MCF 10A (cell line): ENCODE results near the gene PLA2G4B. TPM values are rescaled to one million over a fixed set of nuclear protein-coding genes. Genes with fewer than 3 reads are reported as not detected.

ENCODE experiments used
- BruUV-seq: library from RNA; stranded (reverse); fragments of 400-500 nt; replicated peaks from 2 replicates; lab custom pipeline; 2021; lab: Mats Ljungman, UMichigan
- CTCF ChIA-PET: fragments of 300-600 bp; sonication (Branson Sonifier 250); formaldehyde crosslinking; extraction: SDS; loops from one replicate; lab custom pipeline; 2021; ENCODE audit warnings: antibody characterized with exemption, inconsistent platforms; lab: Yijun Ruan, JAX
- POLR2A ChIA-PET: fragments of 300-600, 350-650 bp; sonication (Branson Sonifier 250); formaldehyde crosslinking; extraction: SDS; loops from one replicate; lab custom pipeline; 2020; ENCODE audit warnings: antibody characterized with exemption, inconsistent platforms; lab: Yijun Ruan, JAX
- DNase-seq: peaks from one replicate; pipeline ENCODE4 v3.0.0-alpha.2; 2018; ENCODE audit not compliant: unreplicated experiment
- H3K27ac Mint-ChIP-seq: one replicate; pipeline ENCODE4 v1.8.0; 2022; ENCODE audit warnings: mild to moderate bottlenecking, low read depth, mixed read lengths; ENCODE audit not compliant: unreplicated experiment
- H3K27me3 Mint-ChIP-seq: one replicate; pipeline ENCODE4 v1.8.0; 2022; ENCODE audit warnings: mixed read lengths; ENCODE audit not compliant: insufficient read depth, unreplicated experiment
- H3K36me3 Mint-ChIP-seq: one replicate; pipeline ENCODE4 v1.8.0; 2022; ENCODE audit warnings: mild to moderate bottlenecking, moderate library complexity, mixed read lengths; ENCODE audit not compliant: insufficient read depth, unreplicated experiment
- H3K4me1 Mint-ChIP-seq: one replicate; pipeline ENCODE4 v1.8.0; 2022; ENCODE audit warnings: mixed read lengths; ENCODE audit not compliant: insufficient read depth, unreplicated experiment
- H3K4me3 Mint-ChIP-seq: one replicate; pipeline ENCODE4 v1.8.0; 2022; ENCODE audit warnings: mild to moderate bottlenecking, moderate library complexity, mixed read lengths; ENCODE audit not compliant: unreplicated experiment
- H3K9me3 Mint-ChIP-seq: one replicate; pipeline ENCODE4 v1.8.0; 2022; ENCODE audit warnings: mixed read lengths; ENCODE audit not compliant: unreplicated experiment
- CTCF ChIP-seq: fragments of 200-600 bp; IDR thresholded peaks from one replicate; pipeline ENCODE4 v1.8.0; 2022; ENCODE audit warnings: antibody characterized with exemption, mild to moderate bottlenecking; ENCODE audit not compliant: unreplicated experiment
- intact Hi-C: fragments of 100-400 bp; cut with micrococcal nuclease; formaldehyde crosslinking; loops from 2 replicates; pipeline ENCODE4 v1.14.1; 2022
- total RNA-seq: library from RNA; stranded (reverse); gene quantifications from 2 replicates; pipeline ENCODE4 v1.2.3, GENCODE V29; 2022

PLA2G4B gene
- total RNA-seq, 1 experiment from 2014 or later = 3.8 TPM

- CTCF ChIA-PET = interaction anchor here (0.8 to 1.4 kb wide), 2 partner anchors 80 to 231 kb away, joined by 4 read pairs; no protein-coding TSS in a partner anchor
- no peak for DNase-seq
- peaks cover 11% of the 10 kb centered on the region for H3K36me3 Mint-ChIP-seq
- no peak overlapping the region for H3K27ac Mint-ChIP-seq
- TF ChIP-seq CTCF = no peak
- H3K9me3 Mint-ChIP-seq = no peaks in the 10 kb centered on the region
- POLR2A ChIA-PET = interaction anchor here (0.6 to 1.5 kb wide), 5 partner anchors 12 to 80 kb away, joined by 3 to 5 read pairs (median 3); no protein-coding TSS in a partner anchor
- no peaks in the 10 kb centered on the region for H3K27me3 Mint-ChIP-seq
- no peak overlapping the region for H3K4me3 Mint-ChIP-seq
- no TSS peak for BruUV-seq
- H3K4me1 Mint-ChIP-seq = no peaks in the 10 kb centered on the region
- intact Hi-C loops = no loop called here
Observed at GRCh38 chr15:41852736-41853590, 14.3 kb downstream of the PLA2G4B start.

- BruUV-seq = no TSS peak
- no peaks in the 10 kb centered on the region for H3K9me3 Mint-ChIP-seq
- DNase-seq = no peak
- intact Hi-C loops = no loop called here
- H3K4me3 Mint-ChIP-seq = no peak overlapping the region
- TF ChIP-seq CTCF = no peak
- POLR2A ChIA-PET = no interaction called here
- no peaks in the 10 kb centered on the region for H3K4me1 Mint-ChIP-seq
- peaks cover 11% of the 10 kb centered on the region for H3K36me3 Mint-ChIP-seq
- CTCF ChIA-PET = no interaction called here
- no peak overlapping the region for H3K27ac Mint-ChIP-seq
- H3K27me3 Mint-ChIP-seq = no peaks in the 10 kb centered on the region
Observed at GRCh38 chr15:41853831-41854230, 15.2 kb downstream of the PLA2G4B start.

- peak; percentile 16 for DNase-seq
- H3K27me3 Mint-ChIP-seq = no peaks in the 10 kb centered on the region
- no peak overlapping the region for H3K27ac Mint-ChIP-seq
- no peaks in the 10 kb centered on the region for H3K9me3 Mint-ChIP-seq
- BruUV-seq = no TSS peak
- POLR2A ChIA-PET = no interaction called here
- intact Hi-C loops = no loop called here
- no peak for TF ChIP-seq CTCF
- H3K4me3 Mint-ChIP-seq = no peak overlapping the region
- H3K36me3 Mint-ChIP-seq = peaks cover 11% of the 10 kb centered on the region
- H3K4me1 Mint-ChIP-seq = no peaks in the 10 kb centered on the region
- CTCF ChIA-PET = interaction anchor here (1.2 kb wide), 1 partner anchor 80 kb away, joined by 5 read pairs; the partner anchor contains the start of gene MAPKBP1
Observed at GRCh38 chr15:41854443-41854842, 15.8 kb downstream of the PLA2G4B start.

- TF ChIP-seq CTCF = no peak
- CTCF ChIA-PET = interaction anchor here (1.2 kb wide), 1 partner anchor 81 kb away, joined by 5 read pairs; the partner anchor contains the start of gene MAPKBP1
- H3K36me3 Mint-ChIP-seq = peaks cover 11% of the 10 kb centered on the region
- intact Hi-C loops = no loop called here
- no peak overlapping the region for H3K4me3 Mint-ChIP-seq
- H3K4me1 Mint-ChIP-seq = no peaks in the 10 kb centered on the region
- no peak overlapping the region for H3K27ac Mint-ChIP-seq
- DNase-seq = no peak
- BruUV-seq = no TSS peak
- H3K9me3 Mint-ChIP-seq = no peaks in the 10 kb centered on the region
- no peaks in the 10 kb centered on the region for H3K27me3 Mint-ChIP-seq
- POLR2A ChIA-PET = no interaction called here
Observed at GRCh38 chr15:41855261-41855961, 16.8 kb downstream of the PLA2G4B start.
